Osteoblast (primary cell): Measurements from ENCODE around the gene SLC25A43. TPM values are rescaled to one million over a fixed set of nuclear protein-coding genes. Genes with fewer than 3 reads are reported as not detected.

Experiments used
- DNase-seq: peaks from one replicate; pipeline ENCODE4 v3.0.0; 2011; ENCODE audit warnings: low spot score, mixed read lengths; ENCODE audit not compliant: insufficient read length; ENCODE audit errors: missing footprints
- H2AFZ ChIP-seq: 2 replicates; pipeline ENCODE4 v1.6.0; 2011; ENCODE audit warnings: mild to moderate bottlenecking, low read length
- H3K27ac ChIP-seq: 2 replicates; pipeline ENCODE4 v1.5.1; 2011; ENCODE audit warnings: mild to moderate bottlenecking, low read depth, low read length, moderate library complexity
- H3K27me3 ChIP-seq: 2 replicates; pipeline ENCODE4 v1.6.0; 2012; ENCODE audit warnings: mild to moderate bottlenecking, control low read depth, inconsistent platforms, low read length, moderate library complexity; ENCODE audit not compliant: insufficient read depth
- H3K36me3 ChIP-seq: 2 replicates; pipeline ENCODE4 v1.5.1; 2011; ENCODE audit warnings: mild to moderate bottlenecking, low read length, control low read depth, moderate library complexity; ENCODE audit not compliant: insufficient read depth
- H3K4me1 ChIP-seq: 2 replicates; pipeline ENCODE4 v1.5.1; 2011; ENCODE audit warnings: mild to moderate bottlenecking, low read length, control low read depth, moderate library complexity; ENCODE audit not compliant: insufficient read depth
- H3K4me2 ChIP-seq: 2 replicates; pipeline ENCODE4 v1.6.0; 2011; ENCODE audit warnings: mild to moderate bottlenecking, low read length; ENCODE audit not compliant: insufficient read depth
- H3K4me3 ChIP-seq: fragments of 200-600 bp; sonication (generic); 3 replicates; pipeline ENCODE4 v1.5.1; 2012; ENCODE audit warnings: mild to moderate bottlenecking, low read length, inconsistent platforms; ENCODE audit not compliant: insufficient read depth
- H3K79me2 ChIP-seq: 2 replicates; pipeline ENCODE4 v1.6.0; 2012; ENCODE audit warnings: mild to moderate bottlenecking, low read length, control low read depth, inconsistent platforms; ENCODE audit not compliant: insufficient read depth
- H3K9me3 ChIP-seq: 2 replicates; pipeline ENCODE4 v1.5.1; 2011; ENCODE audit warnings: low read depth, low read length, control low read depth
- H4K20me1 ChIP-seq: 2 replicates; pipeline ENCODE4 v1.6.0; 2012; ENCODE audit warnings: mild to moderate bottlenecking, low read length, control low read depth; ENCODE audit not compliant: insufficient read depth
- CTCF ChIP-seq: IDR thresholded peaks from 2 replicates; pipeline ENCODE4 v1.5.1; 2011; ENCODE audit warnings: mild to moderate bottlenecking, low read depth, low read length, moderate library complexity; ENCODE audit errors: extremely low read depth
- total RNA-seq: library from RNA; depleted of rRNA; stranded (reverse); fragments of >200 nt; gene quantifications from 2 replicates; pipeline ENCODE4 v1.2.3, GENCODE V29; 2012

SLC25A43 gene
- total RNA-seq, 1 donor = 23.5 TPM

GRCh38 chrX:119398587-119398973 is 556 bp upstream of the SLC25A43 start:
- H3K9me3 ChIP-seq = no peaks in the 10 kb centered on the region
- H4K20me1 ChIP-seq = peaks cover 5% of the 10 kb centered on the region
- H3K27ac ChIP-seq = no peak overlapping the region
- peak overlapping the region; percentile 75 for H3K4me3 ChIP-seq
- peak overlapping the region; percentile 85 for H2AFZ ChIP-seq
- peaks cover 11% of the 10 kb centered on the region for H3K4me1 ChIP-seq
- H3K4me2 ChIP-seq = peak overlapping the region; percentile 77
- peaks cover 37% of the 10 kb centered on the region for H3K79me2 ChIP-seq
- no peaks in the 10 kb centered on the region for H3K36me3 ChIP-seq
- no peak for TF ChIP-seq CTCF
- peak; percentile 80 for DNase-seq
- H3K27me3 ChIP-seq = no peaks in the 10 kb centered on the region

GRCh38 chrX:119399772-119400101 is 601 bp downstream of the SLC25A43 start:
- peaks cover 11% of the 10 kb centered on the region for H3K4me1 ChIP-seq
- peaks cover 5% of the 10 kb centered on the region for H4K20me1 ChIP-seq
- H3K4me3 ChIP-seq = peak overlapping the region; percentile 75
- no peaks in the 10 kb centered on the region for H3K27me3 ChIP-seq
- H2AFZ ChIP-seq = peak overlapping the region; percentile 72
- DNase-seq = peak; percentile 90
- peaks cover 43% of the 10 kb centered on the region for H3K79me2 ChIP-seq
- TF ChIP-seq CTCF = no peak
- no peaks in the 10 kb centered on the region for H3K36me3 ChIP-seq
- H3K9me3 ChIP-seq = no peaks in the 10 kb centered on the region
- peak overlapping the region; percentile 78 for H3K4me2 ChIP-seq
- H3K27ac ChIP-seq = peak overlapping the region; percentile 33

- DNase-seq = no peak
- H2AFZ ChIP-seq = no peak overlapping the region
- H3K9me3 ChIP-seq = no peaks in the 10 kb centered on the region
- H3K79me2 ChIP-seq = peaks cover 50% of the 10 kb centered on the region
- H3K36me3 ChIP-seq = peaks cover under 1% of the 10 kb centered on the region
- no peak overlapping the region for H3K27ac ChIP-seq
- peaks cover 14% of the 10 kb centered on the region for H3K4me1 ChIP-seq
- peaks cover 5% of the 10 kb centered on the region for H4K20me1 ChIP-seq
- peak overlapping the region; percentile 78 for H3K4me2 ChIP-seq
- no peak overlapping the region for H3K4me3 ChIP-seq
- no peak for TF ChIP-seq CTCF
- H3K27me3 ChIP-seq = no peaks in the 10 kb centered on the region
These were observed 2.4 kb downstream of the SLC25A43 start for GRCh38 chrX:119401569-119401968.

- Histone ChIP-seq H3K4me1 (peaks cover 24% of the 10 kb centered on the region), H3K36me3 (peaks cover 4% of the 10 kb centered on the region), H3K79me2 (peaks cover 50% of the 10 kb centered on the region), H3K27me3 (no peaks in the 10 kb centered on the region), H3K9me3 (no peaks in the 10 kb centered on the region), H3K4me3 (no peak overlapping the region), H4K20me1 (peaks cover 5% of the 10 kb centered on the region), H2AFZ (no peak overlapping the region), H3K27ac (no peak overlapping the region), H3K4me2 (no peak overlapping the region)
- TF ChIP-seq CTCF = no peak
- DNase-seq = no peak
These were observed 3.5 kb downstream of the SLC25A43 start for GRCh38 chrX:119402588-119402987.
